Right cardiac atrium (tissue), 5 donors: ENCODE results near the gene ARID1A. TPM values are rescaled to one million over a fixed set of nuclear protein-coding genes. Genes with fewer than 3 reads are reported as not detected.
"Not testable (repeated sequence)": the region's sequence is repeated elsewhere in the genome, so short reads cannot be mapped to it uniquely, and the experiment has no call there.

Experiments used
- ATAC-seq, 2 donors: fragments of 200-7000 bp; cut with Tn5 transposase; one replicate each; pipeline versions ENCODE4 v1.8.0 to v1.9.1; 2020; ENCODE audit warnings: moderate library complexity in 2 of 2, mild to moderate bottlenecking in 1 of 2
- DNase-seq, 3 donors: peaks; one replicate each; pipeline ENCODE4 v3.0.0-alpha.2; 2020
- H3K27ac ChIP-seq: one replicate; pipeline ENCODE4 v1.5.1; 2013; ENCODE audit warnings: mild to moderate bottlenecking, low read length, control low read depth, moderate library complexity
- H3K27me3 ChIP-seq: one replicate; pipeline ENCODE4 v1.6.1; 2013; ENCODE audit not compliant: control insufficient read depth, insufficient read depth
- H3K4me1 ChIP-seq: one replicate; pipeline ENCODE4 v1.6.1; 2013; ENCODE audit warnings: low read length; ENCODE audit not compliant: control insufficient read depth, insufficient read depth
- H3K4me3 ChIP-seq: one replicate; pipeline ENCODE4 v1.5.1; 2013; ENCODE audit warnings: low read length, control low read depth
- H3K9me3 ChIP-seq: one replicate; pipeline ENCODE4 v1.6.1; 2013; ENCODE audit warnings: low read length; ENCODE audit not compliant: control insufficient read depth
- WGBS: extraction: QIAGEN DNeasy Blood & Tissue Kit; methylation state at CpG from one replicate; pipeline ENCODE4 v1.1.7; 2013; 5-methylcytosine and 5-hydroxymethylcytosine counted together
- intact Hi-C, 4 donors: fragments of 100-400 bp; cut with DNase I; formaldehyde crosslinking; loops; one replicate each; pipeline versions ENCODE4 v1.11.0 to v1.14.0; 2022 to 2023
- polyA plus RNA-seq: library from polyadenylated mRNA; stranded (reverse); fragments of 200-250 nt; gene quantifications from one replicate; pipeline ENCODE4 v1.2.3, GENCODE V29; 2013
- total RNA-seq, 4 donors: library from RNA; stranded (reverse); fragmentation: NEBNext Ultra II Directional; extraction: Animal tissue kit (Norgen Biotek cat#: 25700); gene quantifications; one replicate each; pipeline ENCODE4 v1.2.1, GENCODE V29; 2021
- donor health status: healthy with polysubstance abuse.
- donor health status: DM: no; HTN: yes; CAD: no.
- donor health status: DM: no; HTN: no; CAD: no.
- donor health status: DM: no; HTN: yes; CAD: no; lungs with severe emphysema.
- donor health status: DM: yes; HTN: yes; CAD: no.

ARID1A gene
- total and polyA plus RNA-seq, 5 donors, result 15.7 to 45.3 (median 37.6) TPM

- WGBS, result under 1% methylated on average over 19 of the region's 19 CpGs
- intact Hi-C loops, result loop anchor here (1.0 to 10.0 kb wide), 6 partner anchors 84 to 284 kb away; no protein-coding TSS in a partner anchor
- H3K27ac ChIP-seq, result peak overlapping the region; percentile 100
- no peaks in the 10 kb centered on the region for H3K27me3 ChIP-seq
- peaks cover 16% of the 10 kb centered on the region for H3K4me1 ChIP-seq
- peak; percentile 89 to 93 (median 92) for DNase-seq
- no peaks in the 10 kb centered on the region for H3K9me3 ChIP-seq
- peak overlapping the region; percentile 81 for H3K4me3 ChIP-seq
- peak; percentile 48 to 63 for ATAC-seq
These were observed 93.2 kb downstream of the ARID1A start for GRCh38 chr1:26788836-26789611.

- Histone ChIP-seq H3K9me3 (no peaks in the 10 kb centered on the region), H3K27me3 (no peaks in the 10 kb centered on the region), H3K4me1 (peaks cover 11% of the 10 kb centered on the region), H3K27ac (no peak overlapping the region), H3K4me3 (no peak overlapping the region)
- DNase-seq (no peak), ATAC-seq (no peak)
- intact Hi-C loops, result loop anchor here (1.0 to 10.0 kb wide), 6 partner anchors 85 to 285 kb away; no protein-coding TSS in a partner anchor
- WGBS, result 69% methylated on average over 3 of the region's 3 CpGs
These were observed 93.7 kb downstream of the ARID1A start for GRCh38 chr1:26789612-26789865.

GRCh38 chr1:26789931-26790330, 94.1 kb downstream of the ARID1A start:
- no peaks in the 10 kb centered on the region for H3K9me3 ChIP-seq
- no peak overlapping the region for H3K4me3 ChIP-seq
- no peak overlapping the region for H3K27ac ChIP-seq
- no peaks in the 10 kb centered on the region for H3K27me3 ChIP-seq
- intact Hi-C loops, result loop anchor here (1.0 to 10.0 kb wide), 7 partner anchors 85 to 285 kb away; no protein-coding TSS in a partner anchor
- 76% methylated on average over 4 of the region's 4 CpGs for WGBS
- ATAC-seq, result no peak
- H3K4me1 ChIP-seq, result peaks cover 9% of the 10 kb centered on the region
- no peak for DNase-seq

- 58% methylated on average over 5 of the region's 5 CpGs for WGBS
- intact Hi-C loops, result loop anchor here in 1 of 4 donors (5.0 kb wide), 1 partner anchor 188 kb away; no protein-coding TSS in a partner anchor
- peaks cover 9% of the 10 kb centered on the region for H3K4me1 ChIP-seq
- no peaks in the 10 kb centered on the region for H3K27me3 ChIP-seq
- H3K27ac ChIP-seq, result peak overlapping the region; percentile 46
- H3K9me3 ChIP-seq, result no peaks in the 10 kb centered on the region
- H3K4me3 ChIP-seq, result no peak overlapping the region
- DNase-seq (no peak), ATAC-seq (no peak)
These were observed 94.7 kb downstream of the ARID1A start for GRCh38 chr1:26790551-26790953.

GRCh38 chr1:26791148-26791547, 95.3 kb downstream of the ARID1A start:
- H3K27me3 ChIP-seq, result no peaks in the 10 kb centered on the region
- no peak for ATAC-seq
- no peak for DNase-seq
- H3K4me1 ChIP-seq, result peaks cover 5% of the 10 kb centered on the region
- 42% methylated on average over 6 of the region's 6 CpGs for whole genome bisulfite sequencing
- H3K4me3 ChIP-seq, result no peak overlapping the region
- H3K9me3 ChIP-seq, result no peaks in the 10 kb centered on the region
- intact Hi-C loops, result loop anchor here in 1 of 4 donors (5.0 kb wide), 1 partner anchor 189 kb away; no protein-coding TSS in a partner anchor
- peak overlapping the region; percentile 46 for H3K27ac ChIP-seq

- intact Hi-C loops, result loop anchor here in 1 of 4 donors (5.0 kb wide), 1 partner anchor 189 kb away; no protein-coding TSS in a partner anchor
These were observed 95.8 kb downstream of the ARID1A start for GRCh38 chr1:26791626-26792025.

GRCh38 chr1:26792924-26793323, 97.1 kb downstream of the ARID1A start:
- ATAC-seq, result no peak

More at GRCh38 chr1:26791626-26792025, 95.8 kb downstream of the ARID1A start:
- H3K27ac ChIP-seq, result peak overlapping the region; percentile 13
- ATAC-seq, result no peak
- H3K27me3 ChIP-seq, result no peaks in the 10 kb centered on the region
- no peaks in the 10 kb centered on the region for H3K9me3 ChIP-seq
- no peak for DNase-seq
- H3K4me1 ChIP-seq, result peaks cover 3% of the 10 kb centered on the region
- H3K4me3 ChIP-seq, result no peak overlapping the region
- WGBS, result 46% methylated on average over 3 of the region's 3 CpGs

GRCh38 chr1:26794391-26794790, 98.6 kb downstream of the ARID1A start:
- H3K27me3 ChIP-seq, result no peaks in the 10 kb centered on the region
- no peaks in the 10 kb centered on the region for H3K9me3 ChIP-seq
- WGBS, result 84% methylated on average over 5 of the region's 5 CpGs
- DNase-seq (no peak), ATAC-seq (no peak)
- no peak overlapping the region for H3K4me3 ChIP-seq
- intact Hi-C loops, result loop anchor here in 1 of 4 donors (5.0 kb wide), 1 partner anchor 192 kb away; no protein-coding TSS in a partner anchor
- no peak overlapping the region for H3K27ac ChIP-seq
- peaks cover 6% of the 10 kb centered on the region for H3K4me1 ChIP-seq

More at GRCh38 chr1:26792924-26793323, 97.1 kb downstream of the ARID1A start:
- WGBS, result 92% methylated on average over 2 of the region's 2 CpGs
- intact Hi-C loops, result loop anchor here in 1 of 4 donors (5.0 kb wide), 1 partner anchor 191 kb away; no protein-coding TSS in a partner anchor
- Histone ChIP-seq H3K9me3 (no peaks in the 10 kb centered on the region), H3K4me3 (no peak overlapping the region), H3K27me3 (no peaks in the 10 kb centered on the region), H3K27ac (no peak overlapping the region), H3K4me1 (no peaks in the 10 kb centered on the region)
- DNase-seq, result no peak

- WGBS, result 63% methylated on average over 2 of the region's 2 CpGs
- intact Hi-C loops, result no loop called here
- no peak overlapping the region for H3K4me3 ChIP-seq
- no peaks in the 10 kb centered on the region for H3K9me3 ChIP-seq
- ATAC-seq, result peak in 1 of 2 donors; percentile 45
- H3K27me3 ChIP-seq, result no peaks in the 10 kb centered on the region
- peak overlapping the region; percentile 47 for H3K27ac ChIP-seq
- DNase-seq, result no peak
- peaks cover 12% of the 10 kb centered on the region for H3K4me1 ChIP-seq
These were observed 101.8 kb downstream of the ARID1A start for GRCh38 chr1:26797627-26798026.

GRCh38 chr1:26799479-26800142, 103.8 kb downstream of the ARID1A start:
- peaks cover 12% of the 10 kb centered on the region for H3K4me1 ChIP-seq
- H3K27ac ChIP-seq, result peak overlapping the region; percentile 98
- no peak overlapping the region for H3K4me3 ChIP-seq
- intact Hi-C loops, result no loop called here
- ATAC-seq (peak; percentile 88 to 94), DNase-seq (peak; percentile 75 to 87 (median 85))
- WGBS, result 16% methylated on average over 5 of the region's 5 CpGs
- H3K9me3 ChIP-seq, result no peaks in the 10 kb centered on the region
- no peaks in the 10 kb centered on the region for H3K27me3 ChIP-seq

- H3K27ac ChIP-seq, ATAC-seq, intact Hi-C loops: not testable (repeated sequence)
These were observed 108.1 kb downstream of the ARID1A start for GRCh38 chr1:26803932-26804331.

More at GRCh38 chr1:26803932-26804331, 108.1 kb downstream of the ARID1A start:
- DNase-seq, result peak in 1 of 3 donors; percentile 66
- not testable (repeated sequence) for H3K4me3 ChIP-seq, H3K27me3 ChIP-seq, H3K9me3 ChIP-seq
- WGBS, result 97% methylated on average over 29 of the region's 36 CpGs
- H3K4me1 ChIP-seq, result peaks cover 12% of the 10 kb centered on the region
